ENCODE data around the gene GPR143. TPM values are rescaled to one million over a fixed set of nuclear protein-coding genes. Genes with fewer than 3 reads are reported as not detected.
A peak's percentile ranks its signal among the peaks of the same experiment; 100 is the strongest.

GPR143 gene
- total and polyA plus RNA-seq, 2 experiments from 2014 or later = 3.2 to 9.8 TPM

DNA sequence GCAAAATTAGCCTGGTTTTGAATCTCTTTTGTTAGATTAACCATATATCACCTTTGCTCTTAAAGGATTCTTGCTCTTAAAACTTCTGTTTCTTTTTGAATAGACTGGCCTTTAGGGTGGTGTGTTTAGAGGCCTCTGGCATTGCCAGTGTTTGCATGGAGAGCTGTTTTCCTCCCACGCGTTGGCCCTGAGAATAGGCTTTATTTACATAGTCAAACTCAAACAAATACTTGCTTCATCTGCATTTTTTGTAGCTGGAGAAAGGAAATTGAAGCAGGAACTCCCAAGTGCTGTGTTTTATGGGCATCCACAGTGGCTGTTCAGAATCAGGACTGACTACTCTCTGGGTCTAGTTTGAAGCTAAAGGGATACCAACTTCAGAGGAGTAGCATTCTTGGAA is 23.3 kb upstream of the GPR143 start:
- Histone ChIP-seq H3K4me3 (no peak overlapping the region), H3K4me1 (ENCODE audit: insufficient read depth) (peaks cover 8% of the 10 kb centered on the region), H3K9me2 (replicated peaks; ENCODE audit: insufficient read depth) (no peaks in the 10 kb centered on the region), H3K4me2 (peak overlapping the region; percentile 68), H3K36me3 (replicated peaks; ENCODE audit: insufficient read depth, low read depth) (no peaks in the 10 kb centered on the region), H3K9me3 (ENCODE audit: low read depth) (no peaks in the 10 kb centered on the region), H3K27me3 (no peaks in the 10 kb centered on the region), H3K79me2 (peaks cover 45% of the 10 kb centered on the region), H3K27ac (peak overlapping the region; percentile 59), H4K20me1 (ENCODE audit: insufficient read depth, poor library complexity, severe bottlenecking) (no peaks in the 10 kb centered on the region), H2AFZ (no peak overlapping the region)
- TF ChIP-seq EZH2phosphoT487 (IDR thresholded peaks at IDR 0.05; ENCODE audit: low read depth, severe bottlenecking, unreplicated experiment) (no peak), CTCF (IDR thresholded peaks at IDR 0.05; ENCODE audit: poor library complexity) (no peak), EZH2 (IDR thresholded peaks at IDR 0.05; ENCODE audit: borderline replicate concordance) (no peak)
- peak; percentile 51 for DNase-seq (ENCODE audit: low spot score)
- WGBS (ENCODE audit: low lambda C conversion rate, missing lambda C conversion rate) = 26% methylated on average over 2 of the region's 2 CpGs

GRCh38 chrX:9786798-9787635 is 21.4 kb upstream of the GPR143 start:
- 37% methylated on average over 22 of the region's 45 CpGs for WGBS (ENCODE audit: low lambda C conversion rate, missing lambda C conversion rate)
- H3K36me3 ChIP-seq (replicated peaks; ENCODE audit: insufficient read depth, low read depth) = no peaks in the 10 kb centered on the region
- peaks cover 28% of the 10 kb centered on the region for H3K79me2 ChIP-seq
- H4K20me1 ChIP-seq (ENCODE audit: insufficient read depth, poor library complexity, severe bottlenecking) = no peaks in the 10 kb centered on the region
- H3K9me2 ChIP-seq (replicated peaks; ENCODE audit: insufficient read depth) = no peaks in the 10 kb centered on the region
- TF ChIP-seq EZH2 (IDR thresholded peaks at IDR 0.05; ENCODE audit: borderline replicate concordance) (no peak), CTCF (IDR thresholded peaks at IDR 0.05; ENCODE audit: poor library complexity) (no peak), EZH2phosphoT487 (IDR thresholded peaks at IDR 0.05; ENCODE audit: low read depth, severe bottlenecking, unreplicated experiment) (no peak)
- H3K4me2 ChIP-seq = peak overlapping the region; percentile 68
- no peaks in the 10 kb centered on the region for H3K9me3 ChIP-seq (ENCODE audit: low read depth)
- no peak overlapping the region for H2AFZ ChIP-seq
- H3K27me3 ChIP-seq = no peaks in the 10 kb centered on the region
- H3K27ac ChIP-seq = peak overlapping the region; percentile 78
- peak overlapping the region; percentile 27 for H3K4me3 ChIP-seq
- H3K4me1 ChIP-seq (ENCODE audit: insufficient read depth) = peaks cover 8% of the 10 kb centered on the region
- peak; percentile 56 for DNase-seq (ENCODE audit: low spot score)

DNA sequence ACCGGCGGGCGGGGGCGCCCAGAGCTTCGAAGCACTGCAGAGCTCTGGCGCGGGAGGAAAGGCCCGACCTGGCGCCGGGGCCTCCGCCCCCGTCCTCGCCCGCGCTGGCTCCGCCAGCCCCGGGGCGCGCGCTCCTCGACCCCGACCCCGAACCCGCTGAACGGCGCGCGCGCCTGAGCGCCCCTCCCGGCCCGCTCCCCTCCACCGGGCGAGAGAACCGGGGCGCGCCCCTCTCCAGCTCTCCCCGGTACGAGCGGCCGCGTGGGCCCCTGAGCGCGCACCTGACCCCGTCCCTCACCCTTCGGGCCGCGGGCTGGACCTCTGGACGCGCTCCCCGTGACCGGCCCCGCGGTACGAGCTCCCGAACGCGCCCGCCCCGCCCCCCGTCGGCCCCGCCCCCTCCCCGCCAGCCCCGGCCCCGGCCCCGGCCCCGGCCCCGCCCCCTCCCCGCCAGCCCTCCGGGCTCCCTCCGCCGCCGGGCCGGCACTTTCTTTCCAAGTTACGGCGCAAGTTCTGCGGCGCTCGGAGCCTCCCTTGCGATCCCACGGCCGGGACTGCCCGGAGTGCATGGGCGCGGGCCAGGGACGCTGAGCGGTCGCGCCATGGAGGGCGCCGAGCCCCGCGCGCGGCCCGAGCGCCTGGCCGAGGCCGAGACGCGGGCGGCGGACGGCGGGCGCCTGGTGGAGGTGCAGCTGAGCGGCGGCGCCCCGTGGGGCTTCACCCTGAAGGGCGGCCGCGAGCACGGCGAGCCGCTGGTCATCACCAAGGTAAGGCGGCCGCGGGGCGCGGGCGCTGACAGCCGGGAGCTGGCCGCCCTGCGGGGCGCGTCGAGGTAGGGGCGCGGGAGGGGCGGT is 20.5 kb upstream of the GPR143 start, which contains the start of gene SHROOM2:
SHROOM2 (plus strand) TSS at position 486 of the 854 bp plus-strand sequence; CDS start at position 603, 117 bp downstream.
- TF ChIP-seq EZH2 (IDR thresholded peaks at IDR 0.05; ENCODE audit: borderline replicate concordance) = no peak
- TF ChIP-seq EZH2phosphoT487 (IDR thresholded peaks at IDR 0.05; ENCODE audit: low read depth, severe bottlenecking, unreplicated experiment) = no peak
- no peak for TF ChIP-seq CTCF (IDR thresholded peaks at IDR 0.05; ENCODE audit: poor library complexity)

More for the DNA sequence above, 20.5 kb upstream of the GPR143 start, which contains the start of gene SHROOM2:
- H3K27ac ChIP-seq = peak within 1 kb of the TSS; percentile 78
- no peaks in the 10 kb centered on the region for H3K9me2 ChIP-seq (replicated peaks; ENCODE audit: insufficient read depth)
- H3K9me3 ChIP-seq (ENCODE audit: low read depth) = no peaks in the 10 kb centered on the region
- WGBS (ENCODE audit: low lambda C conversion rate, missing lambda C conversion rate) = 39% methylated on average over 47 of the region's 132 CpGs
- peaks cover 8% of the 10 kb centered on the region for H3K4me1 ChIP-seq (ENCODE audit: insufficient read depth)
- H2AFZ ChIP-seq = no peak within 1 kb of the TSS
- H3K27me3 ChIP-seq = no peaks in the 10 kb centered on the region
- no peaks in the 10 kb centered on the region for H3K36me3 ChIP-seq (replicated peaks; ENCODE audit: insufficient read depth, low read depth)
- H3K4me3 ChIP-seq = peak within 1 kb of the TSS; percentile 27
- DNase-seq (ENCODE audit: low spot score) = peak; percentile 41
- peaks cover 28% of the 10 kb centered on the region for H3K79me2 ChIP-seq
- peak within 1 kb of the TSS; percentile 68 for H3K4me2 ChIP-seq
- no peaks in the 10 kb centered on the region for H4K20me1 ChIP-seq (ENCODE audit: insufficient read depth, poor library complexity, severe bottlenecking)

Data from hepatocyte (in vitro differentiated cells).